WTC11 (cell line): ENCODE data around the gene CLMP. TPM values are rescaled to one million over a fixed set of nuclear protein-coding genes. Genes with fewer than 3 reads are reported as not detected.

Experiments used
- ATAC-seq: fragments of 200-7000 bp; cut with Tn5 transposase; 2 replicates; pipeline ENCODE4 v1.10.0; 2021; ENCODE audit warnings: mild to moderate bottlenecking, moderate library complexity
- CTCF ChIA-PET: fragments of 300-600 bp; sonication (Branson Sonifier 250); formaldehyde crosslinking; loops from one replicate; lab custom pipeline; 2021; ENCODE audit warnings: antibody characterized with exemption; lab: Charles Lee
- POLR2A ChIA-PET: fragments of 350-600 bp; sonication (Branson Sonifier 250); formaldehyde crosslinking; loops from one replicate; lab custom pipeline; 2021; ENCODE audit warnings: antibody characterized with exemption; lab: Charles Lee
- DNase-seq: peaks from one replicate; pipeline ENCODE4 v3.0.0; 2021; ENCODE audit warnings: low spot score
- H3K27ac Mint-ChIP-seq: 2 replicates; pipeline ENCODE4 v1.8.0; 2021; ENCODE audit warnings: mixed read lengths
- H3K27me3 Mint-ChIP-seq: 2 replicates; pipeline ENCODE4 v1.8.0; 2021; ENCODE audit warnings: low read depth, mild to moderate bottlenecking, moderate library complexity, mixed read lengths
- H3K36me3 Mint-ChIP-seq: 2 replicates; pipeline ENCODE4 v1.8.0; 2021; ENCODE audit warnings: mixed read lengths
- H3K4me1 Mint-ChIP-seq: 2 replicates; pipeline ENCODE4 v1.8.0; 2022; ENCODE audit warnings: mixed read lengths
- H3K4me3 Mint-ChIP-seq: 2 replicates; pipeline ENCODE4 v1.8.0; 2021; ENCODE audit warnings: mild to moderate bottlenecking, moderate library complexity, mixed read lengths
- H3K9me3 Mint-ChIP-seq: 2 replicates; pipeline ENCODE4 v1.8.0; 2021; ENCODE audit warnings: mixed read lengths
- ATF1 ChIP-seq: sonication (generic); formaldehyde crosslinking; IDR thresholded peaks from 2 replicates; pipeline ENCODE4 v1.8.1; 2023; ENCODE audit warnings: mild to moderate bottlenecking, moderate library complexity, missing genetic modification reagents
- ATF6 ChIP-seq: sonication (generic); formaldehyde crosslinking; IDR thresholded peaks from 2 replicates; pipeline ENCODE4 v1.8.1; 2023; ENCODE audit warnings: mild to moderate bottlenecking, missing genetic modification reagents
- CBFB ChIP-seq: sonication (generic); formaldehyde crosslinking; IDR thresholded peaks from 2 replicates; pipeline ENCODE4 v1.8.1; 2022; ENCODE audit warnings: mild to moderate bottlenecking, low read depth, missing genetic modification reagents
- ETV6 ChIP-seq: sonication (generic); formaldehyde crosslinking; IDR thresholded peaks from 2 replicates; pipeline ENCODE4 v1.8.1; 2022; ENCODE audit warnings: mild to moderate bottlenecking, missing genetic modification reagents
- IRF2 ChIP-seq: sonication (generic); formaldehyde crosslinking; IDR thresholded peaks from 2 replicates; pipeline ENCODE4 v1.8.0; 2022; ENCODE audit warnings: low read depth, missing genetic modification reagents, borderline replicate concordance
- KAT7 ChIP-seq: sonication (generic); formaldehyde crosslinking; IDR thresholded peaks from 2 replicates; pipeline ENCODE4 v1.8.1; 2023; ENCODE audit warnings: missing genetic modification reagents, mild to moderate bottlenecking, borderline replicate concordance
- NFATC4 ChIP-seq: fragments of 250-450 bp; sonication (Bioruptor Pico); IDR thresholded peaks from 2 replicates; pipeline ENCODE4 v1.9.0; 2021; ENCODE audit warnings: mild to moderate bottlenecking
- NR1H2 ChIP-seq: sonication (generic); formaldehyde crosslinking; IDR thresholded peaks from 2 replicates; pipeline ENCODE4 v1.9.0; 2021; ENCODE audit warnings: mild to moderate bottlenecking, moderate library complexity, missing genetic modification reagents
- NR3C1 ChIP-seq: sonication (generic); formaldehyde crosslinking; conservative IDR thresholded peaks from 2 replicates; pipeline ENCODE4 v1.8.1; 2023; ENCODE audit warnings: low read depth, mild to moderate bottlenecking, missing genetic modification reagents
- SMAD3 ChIP-seq: sonication (generic); formaldehyde crosslinking; IDR thresholded peaks from 2 replicates; pipeline ENCODE4 v1.8.0; 2022; ENCODE audit warnings: missing genetic modification reagents, mild to moderate bottlenecking, borderline replicate concordance
- SMAD4 ChIP-seq: sonication (generic); formaldehyde crosslinking; IDR thresholded peaks from 2 replicates; pipeline ENCODE4 v1.8.0; 2022; ENCODE audit warnings: mild to moderate bottlenecking, missing genetic modification reagents
- SOX15 ChIP-seq: fragments of 250-450 bp; sonication (Bioruptor Pico); IDR thresholded peaks from 2 replicates; pipeline ENCODE4 v1.9.0; 2021; ENCODE audit warnings: mild to moderate bottlenecking
- ZBTB21 ChIP-seq: sonication (generic); formaldehyde crosslinking; IDR thresholded peaks from 2 replicates; pipeline ENCODE4 v1.8.1; 2023; ENCODE audit warnings: mild to moderate bottlenecking, missing genetic modification reagents, borderline replicate concordance
- ZNF219 ChIP-seq: sonication (generic); formaldehyde crosslinking; IDR thresholded peaks from 2 replicates; pipeline ENCODE4 v1.8.0; 2023; ENCODE audit warnings: missing genetic modification reagents, mild to moderate bottlenecking, borderline replicate concordance
- ZNF232 ChIP-seq: sonication (generic); formaldehyde crosslinking; IDR thresholded peaks from 2 replicates; pipeline ENCODE4 v1.8.0; 2022; ENCODE audit warnings: mild to moderate bottlenecking, missing genetic modification reagents
- ZNF263 ChIP-seq: sonication (generic); formaldehyde crosslinking; IDR thresholded peaks from 2 replicates; pipeline ENCODE4 v1.8.1; 2022; ENCODE audit warnings: low read depth, mild to moderate bottlenecking, moderate library complexity, missing genetic modification reagents
- ZNF396 ChIP-seq: fragments of 250-450 bp; sonication (Bioruptor Pico); IDR thresholded peaks from 2 replicates; pipeline ENCODE4 v1.8.0; 2021; ENCODE audit warnings: mild to moderate bottlenecking, moderate library complexity, borderline replicate concordance
- ZNF671 ChIP-seq: fragments of 250-450 bp; sonication (Bioruptor Pico); IDR thresholded peaks from 2 replicates; pipeline ENCODE4 v1.8.0; 2021; ENCODE audit warnings: mild to moderate bottlenecking
- total RNA-seq: library from RNA; stranded (reverse); gene quantifications from 3 replicates; pipeline ENCODE4 v1.2.3, GENCODE V29; 2021
- TF ChIP-seq, protein P1 (sequence below): sonication (generic); formaldehyde crosslinking; conservative IDR thresholded peaks from 2 replicates; pipeline ENCODE4 v1.8.1; 2022; ENCODE audit warnings: mild to moderate bottlenecking, missing genetic modification reagents
- TF ChIP-seq, protein P2 (sequence below): sonication (generic); formaldehyde crosslinking; IDR thresholded peaks from 2 replicates; pipeline ENCODE4 v1.8.1; 2022; ENCODE audit warnings: missing genetic modification reagents, borderline replicate concordance
- TF ChIP-seq, protein P3 (sequence below): sonication (generic); formaldehyde crosslinking; IDR thresholded peaks from 2 replicates; pipeline ENCODE4 v1.8.0; 2022; ENCODE audit warnings: mild to moderate bottlenecking, missing genetic modification reagents

The CLMP gene
- total RNA-seq, 1 experiment from 2014 or later: 20.0 TPM

DNA sequence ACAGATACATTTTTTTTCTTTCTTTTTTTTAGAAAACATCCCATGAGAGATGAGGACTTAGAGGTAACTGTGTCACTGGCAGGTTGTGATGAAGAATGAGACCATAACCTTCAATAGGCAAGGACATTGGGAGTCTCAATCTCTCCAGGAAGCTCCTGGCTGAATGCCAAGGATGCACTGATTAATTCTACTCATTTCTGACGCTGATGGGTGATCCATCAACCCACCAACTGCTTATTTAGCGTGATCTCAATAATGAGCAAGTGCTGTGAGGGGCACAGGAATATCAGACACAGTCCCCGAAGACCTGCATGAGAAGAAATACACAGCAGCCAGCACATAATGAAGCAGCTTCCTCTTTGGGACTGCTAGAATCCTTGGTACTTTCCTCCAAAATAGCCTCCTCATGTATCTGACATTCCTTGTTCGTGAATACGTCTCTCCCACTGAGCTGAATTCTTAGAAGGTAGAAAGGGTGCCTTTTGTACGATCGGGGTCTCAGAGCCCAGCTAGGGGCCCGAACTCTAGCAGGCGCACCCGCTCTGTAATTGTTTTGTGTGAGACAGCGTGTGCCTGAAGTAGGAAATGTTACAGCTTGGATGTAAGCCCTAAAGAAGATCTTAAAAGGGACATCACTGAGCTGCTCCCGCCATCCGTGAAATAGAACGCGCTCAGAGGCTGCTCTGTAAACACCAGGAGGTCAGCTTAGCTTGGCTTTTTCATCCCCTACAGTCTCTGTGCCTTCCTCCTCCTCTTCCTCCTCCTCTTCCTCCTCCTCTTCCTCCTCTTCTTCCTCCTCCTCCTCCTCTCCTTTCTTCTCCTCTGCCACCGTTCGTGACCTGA, 7.2 kb downstream of the CLMP start:
- Mint-ChIP-seq H3K4me3 (0 out of 2 replicates have a peak overlapping the region, but pooled peaks have one; percentile 31), H3K36me3 (peaks cover 4% of the 10 kb centered on the region), H3K27ac (peak overlapping the region; percentile 38; the same call in 1 of the 2 replicates), H3K27me3 (no peaks in the 10 kb centered on the region), H3K9me3 (no peaks in the 10 kb centered on the region), H3K4me1 (peaks cover 60% of the 10 kb centered on the region)
- TF ChIP-seq ZNF263 (CRISPR knock-in tag): 0 out of 2 replicates have a peak, but pooled peaks have one; percentile 23
- TF ChIP-seq, protein P1, sequence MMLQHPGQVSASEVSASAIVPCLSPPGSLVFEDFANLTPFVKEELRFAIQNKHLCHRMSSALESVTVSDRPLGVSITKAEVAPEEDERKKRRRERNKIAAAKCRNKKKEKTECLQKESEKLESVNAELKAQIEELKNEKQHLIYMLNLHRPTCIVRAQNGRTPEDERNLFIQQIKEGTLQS (CRISPR knock-in tag): no peak
- peak; percentile 7; the same call in 1 of the 2 replicates for ATAC-seq
- no peak for DNase-seq
- ChIA-PET POLR2A (interaction anchor here (0.6 to 1.2 kb wide), 2 partner anchors 26 to 47 kb away, joined by 3 read pairs; no protein-coding TSS in a partner anchor), CTCF (interaction anchor here (0.7 to 2.9 kb wide), 9 partner anchors 11 to 74 kb away, joined by 3 to 19 read pairs (median 7); no protein-coding TSS in a partner anchor)

GRCh38 chr11:123187248-123187647, 7.8 kb downstream of the CLMP start:
- Mint-ChIP-seq H3K9me3 (no peaks in the 10 kb centered on the region), H3K4me3 (no peak overlapping the region), H3K4me1 (peaks cover 54% of the 10 kb centered on the region), H3K36me3 (peaks cover 4% of the 10 kb centered on the region), H3K27me3 (no peaks in the 10 kb centered on the region), H3K27ac (no peak overlapping the region)
- CTCF ChIA-PET: interaction anchor here (1.3 to 2.8 kb wide), 5 partner anchors 11 to 50 kb away, joined by 3 to 10 read pairs (median 7); no protein-coding TSS in a partner anchor
- ATAC-seq (no peak), DNase-seq (no peak)
- POLR2A ChIA-PET: interaction anchor here (0.6 to 1.2 kb wide), 2 partner anchors 25 to 48 kb away, joined by 3 read pairs; no protein-coding TSS in a partner anchor
- TF ChIP-seq ZBTB21 (CRISPR knock-in tag) (no peak), ZNF396 (CRISPR knock-in tag) (no peak), NR3C1 (no peak), ETV6 (no peak), SOX15 (CRISPR knock-in tag) (no peak), ZNF232 (CRISPR knock-in tag) (no peak), NFATC4 (CRISPR knock-in tag) (no peak)
- TF ChIP-seq, protein P2, sequence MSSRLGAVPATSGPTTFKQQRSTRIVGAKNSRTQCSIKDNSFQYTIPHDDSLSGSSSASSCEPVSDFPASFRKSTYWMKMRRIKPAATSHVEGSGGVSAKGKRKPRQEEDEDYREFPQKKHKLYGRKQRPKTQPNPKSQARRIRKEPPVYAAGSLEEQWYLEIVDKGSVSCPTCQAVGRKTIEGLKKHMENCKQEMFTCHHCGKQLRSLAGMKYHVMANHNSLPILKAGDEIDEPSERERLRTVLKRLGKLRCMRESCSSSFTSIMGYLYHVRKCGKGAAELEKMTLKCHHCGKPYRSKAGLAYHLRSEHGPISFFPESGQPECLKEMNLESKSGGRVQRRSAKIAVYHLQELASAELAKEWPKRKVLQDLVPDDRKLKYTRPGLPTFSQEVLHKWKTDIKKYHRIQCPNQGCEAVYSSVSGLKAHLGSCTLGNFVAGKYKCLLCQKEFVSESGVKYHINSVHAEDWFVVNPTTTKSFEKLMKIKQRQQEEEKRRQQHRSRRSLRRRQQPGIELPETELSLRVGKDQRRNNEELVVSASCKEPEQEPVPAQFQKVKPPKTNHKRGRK (CRISPR knock-in tag): no peak
- TF ChIP-seq, protein P1 (CRISPR knock-in tag): no peak
- TF ChIP-seq, protein P3, sequence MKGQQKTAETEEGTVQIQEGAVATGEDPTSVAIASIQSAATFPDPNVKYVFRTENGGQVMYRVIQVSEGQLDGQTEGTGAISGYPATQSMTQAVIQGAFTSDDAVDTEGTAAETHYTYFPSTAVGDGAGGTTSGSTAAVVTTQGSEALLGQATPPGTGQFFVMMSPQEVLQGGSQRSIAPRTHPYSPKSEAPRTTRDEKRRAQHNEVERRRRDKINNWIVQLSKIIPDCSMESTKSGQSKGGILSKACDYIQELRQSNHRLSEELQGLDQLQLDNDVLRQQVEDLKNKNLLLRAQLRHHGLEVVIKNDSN (CRISPR knock-in tag): no peak

DNA sequence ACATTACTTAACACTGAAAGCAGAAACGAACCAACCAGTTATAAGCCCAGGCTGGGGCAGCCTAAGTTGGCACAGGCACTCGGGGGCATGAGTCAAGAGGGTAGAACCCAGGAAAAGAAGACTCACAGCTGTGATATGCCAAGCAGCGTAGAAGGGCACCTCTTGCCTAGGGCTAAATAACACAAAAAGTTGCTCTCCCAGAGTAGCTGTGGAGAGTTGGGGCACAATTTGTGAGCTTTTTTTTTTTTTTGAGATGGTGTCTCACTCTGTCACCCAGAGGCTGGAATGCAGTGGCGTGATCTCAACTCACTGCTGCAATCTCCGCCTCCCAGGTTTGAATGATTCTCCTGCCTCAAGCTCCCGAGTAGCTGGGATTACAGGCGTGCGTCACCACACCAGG, 8.8 kb downstream of the CLMP start:
- no peak for DNase-seq
- no peak overlapping the region for H3K27ac Mint-ChIP-seq

More for the DNA sequence above, 8.8 kb downstream of the CLMP start:
- Mint-ChIP-seq H3K36me3 (peaks cover 6% of the 10 kb centered on the region), H3K27me3 (no peaks in the 10 kb centered on the region), H3K9me3 (no peaks in the 10 kb centered on the region), H3K4me1 (peaks cover 53% of the 10 kb centered on the region), H3K4me3 (no peak overlapping the region)
- TF ChIP-seq ZNF219 (CRISPR knock-in tag): no peak
- TF ChIP-seq KAT7 (CRISPR knock-in tag): no peak
- no peak for TF ChIP-seq ZNF263 (CRISPR knock-in tag)
- TF ChIP-seq SMAD3: no peak
- no peak for TF ChIP-seq NR1H2 (CRISPR knock-in tag)
- TF ChIP-seq SOX15 (CRISPR knock-in tag): no peak
- TF ChIP-seq ATF6 (CRISPR knock-in tag): no peak
- no peak for TF ChIP-seq CBFB
- no peak for TF ChIP-seq IRF2
- TF ChIP-seq ATF1 (CRISPR knock-in tag): no peak
- TF ChIP-seq SMAD4: no peak
- TF ChIP-seq ZNF671: no peak
- ChIA-PET POLR2A (interaction anchor here (1.1 to 2.8 kb wide), 2 partner anchors 9 to 16 kb away, joined by 3 to 9 read pairs; partner anchors contain the start of gene CLMP), CTCF (interaction anchor here (0.6 to 2.0 kb wide), 4 partner anchors 9 to 84 kb away, joined by 3 to 7 read pairs (median 4); partner anchors contain the start of gene CLMP)
- ATAC-seq: no peak
